ENCODE measurements around the gene TMPRSS7.

- TF ChIP-seq CTCF (IDR thresholded peaks at IDR 0.05; ENCODE audit: borderline replicate concordance, extremely low read depth, low read length, poor library complexity, severe bottlenecking) (no peak), EZH2 (IDR thresholded peaks at IDR 0.05; ENCODE audit: borderline replicate concordance, low read depth, low read length, severe bottlenecking) (no peak)
Observed at GRCh38 chr3:112004669-112005068, 29.9 kb upstream of the TMPRSS7 start.

All from DND-41 (cell line).